Activated naive CD4-positive, alpha-beta T cell treated with Interleukin-2 at 50 U/mL for 16 hours (primary cell): ENCODE results near the gene CDC42EP5.
"Not testable (repeated sequence)": the region's sequence is repeated elsewhere in the genome, so short reads cannot be mapped to it uniquely, and the experiment has no call there.

ENCODE experiments used
- DNase-seq: peaks from one replicate; pipeline ENCODE4 v3.0.0-alpha.2; 2020

Gene CDC42EP5

GRCh38 chr19:54473071-54473891 lies at the start of gene CDC42EP5:
Gene CDC42EP5, minus strand, starts transcription at chr19:54473296. Its CDS starts 7,749 bp downstream, at chr19:54465547.
- DNase-seq = no peak

GRCh38 chr19:54521860-54522513 lies 48.9 kb upstream of the CDC42EP5 start:
- no peak for DNase-seq

- DNase-seq = no peak
These were observed 48.1 kb upstream of the CDC42EP5 start for GRCh38 chr19:54521022-54521859.

- DNase-seq = no peak
These were observed 45.7 kb upstream of the CDC42EP5 start for GRCh38 chr19:54518844-54519243.

- DNase-seq = peak; percentile 48
These were observed 44.4 kb upstream of the CDC42EP5 start for GRCh38 chr19:54517483-54517882.

GRCh38 chr19:54515156-54515555 lies 42.1 kb upstream of the CDC42EP5 start:
- DNase-seq = no peak

- peak; percentile 16 for DNase-seq
These were observed 36.3 kb upstream of the CDC42EP5 start for GRCh38 chr19:54509200-54509940.

- DNase-seq = not testable (repeated sequence)
These were observed 35.4 kb upstream of the CDC42EP5 start for GRCh38 chr19:54508487-54508886.

GRCh38 chr19:54507824-54508223 lies 34.7 kb upstream of the CDC42EP5 start:
- no peak for DNase-seq

- DNase-seq = not testable (repeated sequence)
These were observed 34.1 kb upstream of the CDC42EP5 start for GRCh38 chr19:54507038-54507717.

GRCh38 chr19:54506079-54506478 lies 33.0 kb upstream of the CDC42EP5 start:
- DNase-seq = no peak

GRCh38 chr19:54505542-54505941 lies 32.4 kb upstream of the CDC42EP5 start:
- DNase-seq = not testable (repeated sequence)

- no peak for DNase-seq
These were observed 29.5 kb upstream of the CDC42EP5 start, which contains the start of gene LAIR2 for GRCh38 chr19:54502518-54503048. Gene LAIR2, plus strand, starts transcription at chr19:54502831. Its CDS starts 88 bp downstream, at chr19:54502919.

- not testable (repeated sequence) for DNase-seq
These were observed 25.3 kb upstream of the CDC42EP5 start for GRCh38 chr19:54498451-54498772.

- not testable (repeated sequence) for DNase-seq
These were observed 24.8 kb upstream of the CDC42EP5 start for GRCh38 chr19:54497747-54498450.

- DNase-seq = not testable (repeated sequence)
These were observed 22.2 kb upstream of the CDC42EP5 start for GRCh38 chr19:54495284-54495683.

GRCh38 chr19:54493967-54494585 lies 21.0 kb upstream of the CDC42EP5 start:
- DNase-seq = no peak

- DNase-seq = not testable (repeated sequence)
These were observed 20.0 kb upstream of the CDC42EP5 start for GRCh38 chr19:54493056-54493455.

GRCh38 chr19:54492568-54492967 lies 19.5 kb upstream of the CDC42EP5 start:
- DNase-seq = no peak

- DNase-seq = no peak
These were observed 16.7 kb upstream of the CDC42EP5 start for GRCh38 chr19:54489766-54490165.
